ENCODE data around the gene C19orf81. TPM values are rescaled to one million over a fixed set of nuclear protein-coding genes. Genes with fewer than 3 reads are reported as not detected.

Gene C19orf81
- total and polyA plus RNA-seq, 2 of the 4 experiments (the other 2 are of a cell fraction): 0.31 TPM; not detected in 1

DNA sequence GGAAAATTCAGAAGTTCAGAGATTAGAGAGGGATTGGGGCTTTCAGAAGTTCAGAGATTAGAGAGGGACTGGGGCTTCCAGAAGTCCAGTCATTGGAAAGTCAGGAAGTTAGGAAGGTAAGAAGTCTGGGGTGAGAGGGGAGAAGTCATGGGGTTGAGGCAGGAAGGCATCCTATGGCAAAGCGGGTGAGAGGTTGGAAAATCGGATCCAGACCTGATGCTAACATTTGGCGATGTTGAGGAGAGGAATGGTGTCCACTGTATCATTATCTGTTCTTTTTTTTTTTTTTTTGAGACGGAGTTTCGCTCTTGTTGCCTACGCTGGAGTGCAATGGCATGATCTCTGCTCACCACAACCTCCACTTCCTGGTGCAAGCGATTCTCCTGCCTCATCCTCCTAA lies 20.7 kb upstream of the C19orf81 start:
- ATAC-seq (ENCODE audit: low read depth) (no peak), DNase-seq (no peak)
- Histone ChIP-seq H4K5ac (ENCODE audit: low read depth, low read length) (no peak overlapping the region), H3K9me3 (ENCODE audit: control insufficient read depth, insufficient read depth, low read length) (peaks cover 2% of the 10 kb centered on the region; the same call in 1 of the 2 replicates), H2AK5ac (ENCODE audit: low read depth, low read length) (no peak overlapping the region), H3K27me3 (ENCODE audit: control insufficient read depth, insufficient read depth, low read length) (no peaks in the 10 kb centered on the region), H4K20me1 (ENCODE audit: insufficient read depth, low read length) (no peaks in the 10 kb centered on the region), H3K18ac (ENCODE audit: low read depth, low read length) (no peak overlapping the region), H2BK20ac (ENCODE audit: low read depth, low read length) (no peak overlapping the region), H3K4ac (ENCODE audit: low read depth, low read length) (no peak overlapping the region), H3K56ac (ENCODE audit: extremely low read depth, insufficient read depth, low read length) (no peak overlapping the region), H4K8ac (ENCODE audit: low read depth in 2 of 2, low read length in 2 of 2) (no peak overlapping the region), H3K4me1 (ENCODE audit: control insufficient read depth, insufficient read depth, low read length) (no peaks in the 10 kb centered on the region), H3K79me1 (ENCODE audit: low read depth in 1 of 2, low read length in 2 of 2) (no peaks in the 10 kb centered on the region), H3K36me3 (ENCODE audit: control insufficient read depth, insufficient read depth, low read length) (no peaks in the 10 kb centered on the region), H3K14ac (replicated peaks; ENCODE audit: low read depth, low read length) (no peak overlapping the region), H3K27ac (ENCODE audit: insufficient read depth, low read length) (no peak overlapping the region), H3K4me2 (ENCODE audit: low read depth, low read length) (no peak overlapping the region), H4K91ac (ENCODE audit: insufficient read depth, low read depth, low read length) (no peak overlapping the region), H2BK5ac (ENCODE audit: low read depth, low read length, poor library complexity, severe bottlenecking) (no peak overlapping the region), H2AFZ (replicated peaks; ENCODE audit: low read length, poor library complexity) (no peak overlapping the region), H3K23ac (ENCODE audit: low read depth, low read length) (no peak overlapping the region), H2AK9ac (replicated peaks; ENCODE audit: low read depth, low read length, poor library complexity) (no peak overlapping the region), H3K9ac (ENCODE audit: low read depth, low read length) (no peak overlapping the region), H2BK120ac (ENCODE audit: low read depth, low read length) (no peak overlapping the region), H3K4me3 (ENCODE audit: insufficient read depth, low read depth, low read length) (no peak overlapping the region), H3K9me1 (ENCODE audit: insufficient read depth, low read length) (no peaks in the 10 kb centered on the region), H2BK15ac (ENCODE audit: low read depth, low read length) (no peak overlapping the region)
- BruUV-seq (replicated peaks): no TSS peak
- no CpG with 5 or more reads among the region's 7 CpGs for WGBS, 2 experiments (ENCODE audit: extremely low coverage in 2 of 2, insufficient read length in 1 of 2)
- intact Hi-C loops (cut with micrococcal nuclease): no loop called here
- in situ Hi-C loops (cut with MboI; ENCODE audit: low sequenced_read_pairs): no loop called here
- TF ChIP-seq FOS (IDR thresholded peaks at IDR 0.05; ENCODE audit: low read depth, low read length) (no peak), MAZ (IDR thresholded peaks at IDR 0.05; ENCODE audit: borderline replicate concordance, low read depth, low read length) (no peak), BHLHE40 (IDR thresholded peaks at IDR 0.05; ENCODE audit: low read depth, low read length) (no peak), CEBPB (IDR thresholded peaks at IDR 0.05; ENCODE audit: low read depth, low read length) (no peak), SMC3 (IDR thresholded peaks at IDR 0.05; ENCODE audit: low read depth, low read length) (no peak), POLR2A (IDR thresholded peaks at IDR 0.05; ENCODE audit: low read depth, low read length) (no peak), RAD21 (IDR thresholded peaks at IDR 0.05; ENCODE audit: low read length) (no peak), CHD1 (IDR thresholded peaks at IDR 0.05; ENCODE audit: low read depth, low read length) (no peak), MXI1 (IDR thresholded peaks at IDR 0.05; ENCODE audit: borderline replicate concordance, low read depth, low read length) (no peak), RFX5 (IDR thresholded peaks at IDR 0.05; ENCODE audit: low read depth, low read length) (no peak), MAFK (IDR thresholded peaks at IDR 0.05; ENCODE audit: low read depth, low read length) (no peak), NFE2L2 (IDR thresholded peaks at IDR 0.05; ENCODE audit: low read depth, low read length) (no peak), RCOR1 (IDR thresholded peaks at IDR 0.05; ENCODE audit: insufficient replicate concordance, low read length) (no peak)
- TF ChIP-seq, protein P1, sequence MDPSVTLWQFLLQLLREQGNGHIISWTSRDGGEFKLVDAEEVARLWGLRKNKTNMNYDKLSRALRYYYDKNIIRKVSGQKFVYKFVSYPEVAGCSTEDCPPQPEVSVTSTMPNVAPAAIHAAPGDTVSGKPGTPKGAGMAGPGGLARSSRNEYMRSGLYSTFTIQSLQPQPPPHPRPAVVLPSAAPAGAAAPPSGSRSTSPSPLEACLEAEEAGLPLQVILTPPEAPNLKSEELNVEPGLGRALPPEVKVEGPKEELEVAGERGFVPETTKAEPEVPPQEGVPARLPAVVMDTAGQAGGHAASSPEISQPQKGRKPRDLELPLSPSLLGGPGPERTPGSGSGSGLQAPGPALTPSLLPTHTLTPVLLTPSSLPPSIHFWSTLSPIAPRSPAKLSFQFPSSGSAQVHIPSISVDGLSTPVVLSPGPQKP (IDR thresholded peaks at IDR 0.05; ENCODE audit: borderline replicate concordance, low read depth, low read length): no peak
- TF ChIP-seq, protein P2, sequence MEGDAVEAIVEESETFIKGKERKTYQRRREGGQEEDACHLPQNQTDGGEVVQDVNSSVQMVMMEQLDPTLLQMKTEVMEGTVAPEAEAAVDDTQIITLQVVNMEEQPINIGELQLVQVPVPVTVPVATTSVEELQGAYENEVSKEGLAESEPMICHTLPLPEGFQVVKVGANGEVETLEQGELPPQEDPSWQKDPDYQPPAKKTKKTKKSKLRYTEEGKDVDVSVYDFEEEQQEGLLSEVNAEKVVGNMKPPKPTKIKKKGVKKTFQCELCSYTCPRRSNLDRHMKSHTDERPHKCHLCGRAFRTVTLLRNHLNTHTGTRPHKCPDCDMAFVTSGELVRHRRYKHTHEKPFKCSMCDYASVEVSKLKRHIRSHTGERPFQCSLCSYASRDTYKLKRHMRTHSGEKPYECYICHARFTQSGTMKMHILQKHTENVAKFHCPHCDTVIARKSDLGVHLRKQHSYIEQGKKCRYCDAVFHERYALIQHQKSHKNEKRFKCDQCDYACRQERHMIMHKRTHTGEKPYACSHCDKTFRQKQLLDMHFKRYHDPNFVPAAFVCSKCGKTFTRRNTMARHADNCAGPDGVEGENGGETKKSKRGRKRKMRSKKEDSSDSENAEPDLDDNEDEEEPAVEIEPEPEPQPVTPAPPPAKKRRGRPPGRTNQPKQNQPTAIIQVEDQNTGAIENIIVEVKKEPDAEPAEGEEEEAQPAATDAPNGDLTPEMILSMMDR (conservative IDR thresholded peaks at IDR 0.05; ENCODE audit: low read depth, low read length): no peak
- TF ChIP-seq, protein P3, sequence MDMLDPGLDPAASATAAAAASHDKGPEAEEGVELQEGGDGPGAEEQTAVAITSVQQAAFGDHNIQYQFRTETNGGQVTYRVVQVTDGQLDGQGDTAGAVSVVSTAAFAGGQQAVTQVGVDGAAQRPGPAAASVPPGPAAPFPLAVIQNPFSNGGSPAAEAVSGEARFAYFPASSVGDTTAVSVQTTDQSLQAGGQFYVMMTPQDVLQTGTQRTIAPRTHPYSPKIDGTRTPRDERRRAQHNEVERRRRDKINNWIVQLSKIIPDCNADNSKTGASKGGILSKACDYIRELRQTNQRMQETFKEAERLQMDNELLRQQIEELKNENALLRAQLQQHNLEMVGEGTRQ (IDR thresholded peaks at IDR 0.05; ENCODE audit: low read depth, low read length): no peak
- ChIA-PET POLR2A (ENCODE audit: unreplicated experiment) (no interaction called here), CTCF (no interaction called here)
- dilution Hi-C loops (cut with HindIII; ENCODE audit: low sequenced_read_pairs, unreplicated experiment): no loop called here
